A673 (cell line): ENCODE results near the gene KRTAP5-7.

Experiments used
- CTCF ChIP-seq: fragments of 300-800, 200-600 bp; sonication (generic); conservative IDR thresholded peaks from 2 replicates; pipeline ENCODE4 v1.5.1; 2017; ENCODE audit warnings: low read depth, mild to moderate bottlenecking, antibody characterized with exemption, low read length, moderate library complexity, mixed read lengths
- EZH2 ChIP-seq: fragments of 200-600 bp; sonication (generic); IDR thresholded peaks from 2 replicates; pipeline ENCODE4 v1.6.1; 2017; ENCODE audit warnings: borderline replicate concordance, low read depth, mild to moderate bottlenecking, mixed read lengths, antibody characterized with exemption, low read length; ENCODE audit not compliant: poor library complexity, severe bottlenecking

GRCh38 chr11:71499546-71499945, 27.5 kb upstream of the KRTAP5-7 start:
- no peak for TF ChIP-seq CTCF
- no peak for TF ChIP-seq EZH2
